Lower leg skin (tissue), 3 donors: ENCODE data around the gene AAR2.

ENCODE experiments used
- POLR2A ChIP-seq, 2 donors: fragments of 450-650 bp; IDR thresholded peaks; one replicate each; pipeline ENCODE4 v1.6.1; 2016 to 2017; ENCODE audit warnings: antibody characterized with exemption in 2 of 2, mild to moderate bottlenecking in 1 of 2, moderate library complexity in 1 of 2
- TF ChIP-seq, protein P1 (sequence below), 3 donors: fragments of 450-650 bp; IDR thresholded peaks; one replicate each; pipeline ENCODE4 v1.5.1; 2016; ENCODE audit warnings: antibody characterized with exemption in 3 of 3, mild to moderate bottlenecking in 3 of 3, moderate library complexity in 2 of 3

DNA sequence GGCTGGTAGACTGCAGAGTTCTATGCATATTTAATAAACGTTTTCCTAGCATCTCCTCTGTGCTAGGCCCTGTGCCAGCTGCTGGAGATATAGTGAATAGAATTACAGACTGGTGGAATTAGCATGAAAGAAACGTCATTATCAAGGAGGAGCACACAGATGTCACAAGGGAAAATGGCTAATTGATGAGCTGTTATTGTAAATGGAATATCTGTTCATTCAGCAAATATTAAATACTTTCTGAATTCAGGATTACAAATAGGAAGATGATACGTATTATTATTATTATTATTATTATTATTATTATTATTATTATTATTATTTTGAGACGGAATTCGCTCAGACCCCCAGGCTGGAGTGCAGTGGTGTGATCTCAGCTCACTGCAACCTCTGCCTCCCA is 1.2 kb downstream of the AAR2 start:
- TF ChIP-seq, protein P1, sequence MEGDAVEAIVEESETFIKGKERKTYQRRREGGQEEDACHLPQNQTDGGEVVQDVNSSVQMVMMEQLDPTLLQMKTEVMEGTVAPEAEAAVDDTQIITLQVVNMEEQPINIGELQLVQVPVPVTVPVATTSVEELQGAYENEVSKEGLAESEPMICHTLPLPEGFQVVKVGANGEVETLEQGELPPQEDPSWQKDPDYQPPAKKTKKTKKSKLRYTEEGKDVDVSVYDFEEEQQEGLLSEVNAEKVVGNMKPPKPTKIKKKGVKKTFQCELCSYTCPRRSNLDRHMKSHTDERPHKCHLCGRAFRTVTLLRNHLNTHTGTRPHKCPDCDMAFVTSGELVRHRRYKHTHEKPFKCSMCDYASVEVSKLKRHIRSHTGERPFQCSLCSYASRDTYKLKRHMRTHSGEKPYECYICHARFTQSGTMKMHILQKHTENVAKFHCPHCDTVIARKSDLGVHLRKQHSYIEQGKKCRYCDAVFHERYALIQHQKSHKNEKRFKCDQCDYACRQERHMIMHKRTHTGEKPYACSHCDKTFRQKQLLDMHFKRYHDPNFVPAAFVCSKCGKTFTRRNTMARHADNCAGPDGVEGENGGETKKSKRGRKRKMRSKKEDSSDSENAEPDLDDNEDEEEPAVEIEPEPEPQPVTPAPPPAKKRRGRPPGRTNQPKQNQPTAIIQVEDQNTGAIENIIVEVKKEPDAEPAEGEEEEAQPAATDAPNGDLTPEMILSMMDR (IDR thresholded peaks at IDR 0.05) = no peak
- TF ChIP-seq POLR2A (IDR thresholded peaks at IDR 0.05) = no peak
